ENCODE data around the gene SRP14.
"Not testable (repeated sequence)": the region's sequence is repeated elsewhere in the genome, so short reads cannot be mapped to it uniquely, and the experiment has no call there.

The SRP14 gene

GRCh38 chr15:40048926-40049475 is 10.0 kb upstream of the SRP14 start:
- DNase-seq = no peak

- no peak for DNase-seq
Observed at GRCh38 chr15:40048211-40048792, 9.3 kb upstream of the SRP14 start.

GRCh38 chr15:40047415-40048210 is 8.6 kb upstream of the SRP14 start:
- DNase-seq = no peak

GRCh38 chr15:40046721-40047414 is 7.9 kb upstream of the SRP14 start:
- DNase-seq = no peak

- DNase-seq = no peak
Observed at GRCh38 chr15:40045572-40046217, 6.7 kb upstream of the SRP14 start.

- DNase-seq = peak; percentile 86
Observed at GRCh38 chr15:40044717-40045571, 6.0 kb upstream of the SRP14 start.

GRCh38 chr15:40043927-40044716 is 5.1 kb upstream of the SRP14 start:
- no peak for DNase-seq

GRCh38 chr15:40042791-40043320 is 3.9 kb upstream of the SRP14 start:
- no peak for DNase-seq

GRCh38 chr15:40040770-40041169 is 1.8 kb upstream of the SRP14 start:
- no peak for DNase-seq

- DNase-seq = no peak
Observed at GRCh38 chr15:40040293-40040635, 1.3 kb upstream of the SRP14 start.

- DNase-seq = no peak
Observed at GRCh38 chr15:40038275-40038637, 725 bp downstream of the SRP14 start.

- peak; percentile 67 for DNase-seq
Observed at GRCh38 chr15:40037721-40038120, 1.3 kb downstream of the SRP14 start.

- DNase-seq = not testable (repeated sequence)
Observed at GRCh38 chr15:40035182-40035581, 3.8 kb downstream of the SRP14 start.

- DNase-seq = no peak
Observed at GRCh38 chr15:40034186-40034946, 4.6 kb downstream of the SRP14 start.

- DNase-seq = no peak
Observed at GRCh38 chr15:40032125-40032839, 6.7 kb downstream of the SRP14 start.

GRCh38 chr15:40031300-40031699 is 7.7 kb downstream of the SRP14 start:
- DNase-seq = no peak

GRCh38 chr15:40029979-40030893 is 8.7 kb downstream of the SRP14 start:
- DNase-seq = peak; percentile 48

- DNase-seq = no peak
Observed at GRCh38 chr15:40028853-40029252, 10.1 kb downstream of the SRP14 start.

GRCh38 chr15:40028193-40028592 is 10.8 kb downstream of the SRP14 start:
- DNase-seq = no peak

All from hematopoietic multipotent progenitor cell treated with erythropoietin and hydrocortisone succinate and interleukin-3 and kit ligand, for 8 days (in vitro differentiated cells).